GM10248 (cell line): ENCODE measurements around the gene UGT1A6.
A peak's percentile ranks its signal among the peaks of the same experiment; 100 is the strongest.
"Not testable (repeated sequence)": the region's sequence is repeated elsewhere in the genome, so short reads cannot be mapped to it uniquely, and the experiment has no call there.

Source experiments
- CTCF ChIA-PET: fragments of 300-600 bp; sonication (Branson Sonifier 250); formaldehyde crosslinking; extraction: SDS; loops from one replicate; lab custom pipeline; 2021; ENCODE audit warnings: antibody characterized with exemption; lab: Yijun Ruan, JAX
- POLR2A ChIA-PET: fragments of 350-650 bp; sonication (Branson Sonifier 250); formaldehyde crosslinking; extraction: SDS; loops from one replicate; lab custom pipeline; 2020; ENCODE audit warnings: antibody characterized with exemption; lab: Yijun Ruan, JAX
- DNase-seq: peaks from one replicate; pipeline ENCODE4 v3.0.0; 2012; ENCODE audit errors: extremely low spot score
- TF ChIP-seq, protein P1 (sequence below): IDR thresholded peaks from 2 replicates; pipeline ENCODE4 v1.5.1; 2012; ENCODE audit warnings: mild to moderate bottlenecking, low read depth; ENCODE audit errors: extremely low read depth, missing control alignments, control extremely low read depth

UGT1A6 gene

DNA sequence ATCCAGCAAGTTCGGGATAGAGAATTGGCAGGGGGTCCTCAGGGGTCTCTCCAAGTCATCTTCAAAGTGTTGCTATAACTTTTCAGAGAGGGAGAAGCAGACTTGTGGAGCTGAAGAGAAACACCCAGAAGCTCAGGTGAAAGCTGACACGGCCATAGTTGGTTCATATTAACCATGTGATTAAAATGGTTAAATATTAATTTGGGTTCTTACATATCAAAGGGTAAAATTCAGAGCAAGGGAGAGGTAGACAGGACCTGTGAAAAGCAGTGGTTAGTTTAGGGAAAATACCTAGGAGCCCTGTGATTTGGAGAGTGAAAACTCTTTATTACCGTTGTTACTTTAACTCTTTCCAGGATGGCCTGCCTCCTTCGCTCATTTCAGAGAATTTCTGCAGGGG lies at the start of gene UGT1A6:
Gene UGT1A6 (plus strand): TSS at position 243 of the 400 bp plus-strand sequence. CDS start 115 bp downstream, at position 358.
- TF ChIP-seq, protein P1, sequence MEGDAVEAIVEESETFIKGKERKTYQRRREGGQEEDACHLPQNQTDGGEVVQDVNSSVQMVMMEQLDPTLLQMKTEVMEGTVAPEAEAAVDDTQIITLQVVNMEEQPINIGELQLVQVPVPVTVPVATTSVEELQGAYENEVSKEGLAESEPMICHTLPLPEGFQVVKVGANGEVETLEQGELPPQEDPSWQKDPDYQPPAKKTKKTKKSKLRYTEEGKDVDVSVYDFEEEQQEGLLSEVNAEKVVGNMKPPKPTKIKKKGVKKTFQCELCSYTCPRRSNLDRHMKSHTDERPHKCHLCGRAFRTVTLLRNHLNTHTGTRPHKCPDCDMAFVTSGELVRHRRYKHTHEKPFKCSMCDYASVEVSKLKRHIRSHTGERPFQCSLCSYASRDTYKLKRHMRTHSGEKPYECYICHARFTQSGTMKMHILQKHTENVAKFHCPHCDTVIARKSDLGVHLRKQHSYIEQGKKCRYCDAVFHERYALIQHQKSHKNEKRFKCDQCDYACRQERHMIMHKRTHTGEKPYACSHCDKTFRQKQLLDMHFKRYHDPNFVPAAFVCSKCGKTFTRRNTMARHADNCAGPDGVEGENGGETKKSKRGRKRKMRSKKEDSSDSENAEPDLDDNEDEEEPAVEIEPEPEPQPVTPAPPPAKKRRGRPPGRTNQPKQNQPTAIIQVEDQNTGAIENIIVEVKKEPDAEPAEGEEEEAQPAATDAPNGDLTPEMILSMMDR = no peak
- ChIA-PET CTCF (no interaction called here), POLR2A (no interaction called here)
- DNase-seq = no peak

DNA sequence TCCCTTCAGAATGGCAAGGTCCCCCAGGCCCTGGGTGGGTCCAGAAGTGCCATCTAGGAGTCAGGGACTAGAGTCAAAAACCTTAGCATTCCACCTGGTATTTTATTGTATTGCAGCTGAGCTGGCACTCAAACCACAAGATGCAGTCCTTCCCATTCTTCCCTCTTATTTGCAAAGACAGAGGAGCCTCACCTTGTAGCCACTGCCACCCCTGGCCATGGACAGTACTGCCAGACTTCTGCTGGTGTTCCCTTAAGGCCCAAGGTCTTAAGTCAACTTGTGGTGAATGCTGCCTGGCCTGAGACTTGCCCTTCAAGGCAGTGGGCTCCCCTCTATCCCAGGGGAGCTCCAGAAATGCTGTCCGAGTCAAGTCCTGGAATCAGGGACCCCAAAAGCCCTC lies 49.6 kb upstream of the UGT1A6 start:
- ChIA-PET POLR2A (no interaction called here), CTCF (no interaction called here)
- TF ChIP-seq, protein P1 = peak; percentile 13
- DNase-seq = no peak

DNA sequence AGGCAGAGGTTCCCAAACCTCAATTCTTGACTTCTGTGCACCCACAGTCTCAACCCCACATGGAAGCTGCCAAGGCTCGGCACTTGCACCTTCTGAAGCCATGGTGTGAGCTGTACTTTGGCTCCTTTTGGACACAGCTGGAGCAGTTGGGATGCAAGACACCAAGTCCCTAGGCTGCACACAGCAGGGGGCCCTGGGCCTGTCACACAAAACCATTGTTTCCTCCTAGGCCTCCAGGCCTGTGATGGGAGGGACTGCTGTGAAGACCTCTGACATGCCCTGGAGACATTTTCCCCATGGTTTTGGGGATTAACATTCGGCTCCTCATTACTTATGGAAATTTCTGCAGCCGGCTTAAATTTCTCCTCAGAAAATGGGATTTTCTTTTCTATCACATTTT lies 46.7 kb upstream of the UGT1A6 start:
- DNase-seq, CTCF ChIA-PET, POLR2A ChIA-PET: not testable (repeated sequence)

DNA sequence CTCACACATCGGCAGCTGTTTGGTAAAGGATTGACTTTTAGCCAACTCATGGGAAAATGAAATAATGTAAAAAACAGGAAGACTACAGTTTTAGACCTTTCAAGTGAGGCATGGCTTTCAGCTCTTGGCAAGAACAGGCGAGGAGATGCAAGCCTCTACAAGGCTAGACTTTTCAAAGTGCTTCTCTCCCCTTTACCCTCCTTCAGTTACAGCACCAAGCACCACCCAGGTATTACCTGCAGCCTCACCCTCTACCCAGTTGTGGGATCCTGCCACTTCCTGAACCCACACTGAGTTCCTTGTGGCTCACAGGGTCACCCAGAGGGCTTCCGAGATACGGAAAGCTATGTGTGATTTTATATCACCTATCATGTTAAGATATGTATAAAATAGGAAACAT lies 41.7 kb upstream of the UGT1A6 start:
- TF ChIP-seq, protein P1 = no peak
- no peak for DNase-seq
- POLR2A ChIA-PET = no interaction called here
- CTCF ChIA-PET = no interaction called here

DNA sequence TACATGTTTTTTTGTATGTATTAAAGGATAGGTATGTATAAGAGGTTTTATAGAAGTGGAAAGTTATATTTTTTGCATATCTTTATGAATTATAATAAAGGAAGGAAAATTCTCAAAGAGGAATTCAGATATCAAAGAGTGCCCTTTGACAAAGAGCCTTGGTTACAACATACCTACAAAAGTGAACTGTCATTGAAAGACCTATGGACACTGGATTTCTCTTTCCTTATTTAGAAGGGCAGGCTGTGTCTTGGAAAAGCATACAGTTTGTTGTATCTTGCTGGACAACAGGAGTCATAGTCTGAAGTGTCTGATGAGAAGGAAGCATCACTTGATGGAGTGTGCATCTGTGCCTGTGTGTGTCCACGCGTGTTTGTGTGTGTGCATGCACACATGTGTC lies 41.3 kb upstream of the UGT1A6 start:
- ChIA-PET CTCF (no interaction called here), POLR2A (no interaction called here)
- DNase-seq = no peak
- TF ChIP-seq, protein P1 = no peak

DNA sequence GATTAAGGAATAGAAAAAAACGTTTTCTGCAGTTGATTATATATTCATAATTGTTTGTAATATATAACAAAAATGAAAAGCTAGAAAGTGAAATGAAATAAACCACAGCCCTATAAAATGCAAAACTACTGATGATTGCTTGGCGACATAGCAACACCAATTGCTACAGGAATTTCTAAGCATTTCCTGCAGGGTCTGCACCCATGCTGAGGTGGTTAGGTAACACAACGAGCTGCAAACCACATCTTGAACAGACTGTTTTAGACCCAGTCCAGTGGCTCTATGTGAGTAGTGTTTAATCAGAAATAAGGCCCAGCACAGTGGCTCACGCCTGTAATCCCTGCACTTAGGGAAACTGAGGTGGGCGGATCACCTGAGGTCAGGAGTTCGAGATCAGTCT lies 38.2 kb upstream of the UGT1A6 start:
- DNase-seq = no peak
- CTCF ChIA-PET = no interaction called here
- POLR2A ChIA-PET = no interaction called here
- TF ChIP-seq, protein P1 = no peak

DNA sequence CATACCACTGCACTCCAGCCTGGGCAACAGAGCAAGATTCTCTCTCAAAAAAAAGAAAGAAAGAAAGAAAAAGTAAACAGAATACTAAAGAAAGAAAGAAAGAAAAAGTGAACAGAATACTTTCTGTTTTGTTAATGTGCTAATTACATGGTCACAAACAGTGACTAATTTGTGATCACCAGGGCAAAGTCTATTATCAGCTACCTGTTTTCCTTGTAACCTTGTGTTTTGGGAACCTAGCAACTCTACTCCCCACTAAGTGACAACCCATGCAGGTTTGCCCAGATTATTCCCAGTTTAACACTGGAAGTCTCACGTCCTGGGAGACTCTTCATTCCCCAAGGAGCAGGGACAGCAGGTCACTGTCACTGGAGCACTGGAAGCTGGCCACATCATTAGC lies 37.6 kb upstream of the UGT1A6 start:
- TF ChIP-seq, protein P1 = no peak
- CTCF ChIA-PET = no interaction called here
- DNase-seq = no peak
- POLR2A ChIA-PET = no interaction called here

DNA sequence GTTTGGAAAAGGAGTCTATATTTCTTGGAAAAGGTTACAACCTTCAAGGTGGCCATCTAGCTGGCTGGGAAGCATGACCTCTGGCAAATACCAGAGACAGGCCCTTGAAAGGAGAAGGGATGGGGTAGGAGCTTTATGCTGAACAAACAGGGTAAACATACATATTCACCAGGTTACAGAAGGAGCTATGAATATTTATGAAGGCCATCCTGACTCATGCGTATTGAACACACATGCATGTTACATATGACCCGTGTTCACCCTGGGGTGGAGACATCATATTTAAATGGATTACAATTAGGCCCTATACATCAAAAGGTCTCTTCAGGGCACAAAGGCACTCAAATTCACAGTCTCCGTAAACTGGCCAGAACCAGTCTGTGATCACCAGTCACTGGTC lies 36.7 kb upstream of the UGT1A6 start:
- CTCF ChIA-PET, POLR2A ChIA-PET, DNase-seq: not testable (repeated sequence)
